Gastroesophageal sphincter (tissue), 3 donors: ENCODE measurements around the gene ABRACL.
"Not testable (repeated sequence)": the region's sequence is repeated elsewhere in the genome, so short reads cannot be mapped to it uniquely, and the experiment has no call there.

Experiments used
- CTCF ChIP-seq, 4 experiments: fragments of 200-600 bp in 2 of 4; fragments of 450-650 bp in 2 of 4; sonication (generic) in 1 of 4; IDR thresholded peaks; one replicate each; pipeline ENCODE4 v1.5.1; 2017 to 2019; ENCODE audit warnings: antibody characterized with exemption in 4 of 4, mild to moderate bottlenecking in 2 of 4, moderate library complexity in 2 of 4
- POLR2A ChIP-seq, 2 donors: fragments of 450-650 bp; IDR thresholded peaks; one replicate each; pipeline ENCODE4 v1.6.1; 2017; ENCODE audit warnings: antibody characterized with exemption in 2 of 2, mild to moderate bottlenecking in 2 of 2, moderate library complexity in 1 of 2
- POLR2AphosphoS5 ChIP-seq: sonication (generic); formaldehyde crosslinking; IDR thresholded peaks from one replicate; pipeline ENCODE4 v1.6.1; 2017; ENCODE audit warnings: antibody characterized with exemption

DNA sequence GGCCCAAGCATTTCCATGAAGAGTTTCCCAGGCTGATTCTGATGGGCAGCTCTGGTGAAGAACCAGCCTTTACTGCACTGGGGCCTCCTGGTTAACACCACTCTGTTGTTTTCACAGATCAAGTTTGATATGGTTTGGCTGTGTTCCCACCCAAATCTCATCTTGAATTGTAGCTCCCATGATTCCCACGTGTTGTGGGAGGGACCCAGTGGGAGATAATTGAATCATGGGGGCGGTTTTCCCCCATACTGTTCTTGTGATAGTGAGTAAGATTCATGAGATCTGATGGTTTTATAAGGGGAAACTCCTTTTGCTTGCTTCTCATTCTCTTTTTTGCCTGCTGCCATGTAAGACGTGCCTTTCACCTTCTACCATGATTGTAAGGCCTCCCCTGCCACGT lies 20.4 kb downstream of the ABRACL start:
- TF ChIP-seq CTCF (IDR thresholded peaks at IDR 0.05); POLR2AphosphoS5; POLR2A (IDR thresholded peaks at IDR 0.05): not testable (repeated sequence)
